GM19023 (cell line): ENCODE data around the gene NPAS3.

Source experiments
- ATAC-seq: cut with Tn5 transposase; IDR thresholded peaks from one replicate; pipeline ENCODE4 v1.9.1; 2021; ENCODE audit warnings: mild to moderate bottlenecking, moderate library complexity; ENCODE audit not compliant: unreplicated experiment

Gene NPAS3

GRCh38 chr14:33364466-33364865, 425.8 kb downstream of the NPAS3 start:
- no peak for ATAC-seq

- ATAC-seq, result no peak
These were observed 430.4 kb downstream of the NPAS3 start for GRCh38 chr14:33369041-33369440.

GRCh38 chr14:33369972-33370371, 431.3 kb downstream of the NPAS3 start:
- peak; percentile 93 for ATAC-seq

- peak; percentile 17 for ATAC-seq
These were observed 431.7 kb downstream of the NPAS3 start for GRCh38 chr14:33370426-33370825.

- ATAC-seq, result no peak
These were observed 436.5 kb downstream of the NPAS3 start for GRCh38 chr14:33375196-33375595.

GRCh38 chr14:33375786-33376185, 437.1 kb downstream of the NPAS3 start:
- ATAC-seq, result no peak

GRCh38 chr14:33376510-33376909, 437.8 kb downstream of the NPAS3 start:
- no peak for ATAC-seq

- ATAC-seq, result peak; percentile 89
These were observed 439.1 kb downstream of the NPAS3 start for GRCh38 chr14:33377596-33378390.

GRCh38 chr14:33381717-33382116, 443.0 kb downstream of the NPAS3 start:
- no peak for ATAC-seq

GRCh38 chr14:33386140-33386539, 447.5 kb downstream of the NPAS3 start:
- ATAC-seq, result no peak

- no peak for ATAC-seq
These were observed 448.1 kb downstream of the NPAS3 start for GRCh38 chr14:33386781-33387180.

- no peak for ATAC-seq
These were observed 451.7 kb downstream of the NPAS3 start for GRCh38 chr14:33390335-33390734.

GRCh38 chr14:33393231-33393894, 454.7 kb downstream of the NPAS3 start:
- ATAC-seq, result no peak

- no peak for ATAC-seq
These were observed 455.3 kb downstream of the NPAS3 start for GRCh38 chr14:33393895-33394368.

GRCh38 chr14:33401311-33401710, 462.6 kb downstream of the NPAS3 start:
- ATAC-seq, result no peak

GRCh38 chr14:33402604-33403003, 463.9 kb downstream of the NPAS3 start:
- no peak for ATAC-seq

- no peak for ATAC-seq
These were observed 465.4 kb downstream of the NPAS3 start for GRCh38 chr14:33404054-33404453.

GRCh38 chr14:33404964-33405574, 466.4 kb downstream of the NPAS3 start:
- ATAC-seq, result no peak

GRCh38 chr14:33406766-33407165, 468.1 kb downstream of the NPAS3 start:
- no peak for ATAC-seq

- ATAC-seq, result no peak
These were observed 469.6 kb downstream of the NPAS3 start for GRCh38 chr14:33408291-33408690.

GRCh38 chr14:33412450-33412849, 473.8 kb downstream of the NPAS3 start:
- no peak for ATAC-seq

GRCh38 chr14:33413381-33413780, 474.7 kb downstream of the NPAS3 start:
- no peak for ATAC-seq
